Activated gamma-delta T cell treated with Interleukin-2 at 50 U/mL for 16 hours (primary cell): ENCODE data around the gene FASTKD2.

Experiments
- DNase-seq: peaks from one replicate; pipeline ENCODE4 v3.0.0-alpha.2; 2020

Gene FASTKD2

DNA sequence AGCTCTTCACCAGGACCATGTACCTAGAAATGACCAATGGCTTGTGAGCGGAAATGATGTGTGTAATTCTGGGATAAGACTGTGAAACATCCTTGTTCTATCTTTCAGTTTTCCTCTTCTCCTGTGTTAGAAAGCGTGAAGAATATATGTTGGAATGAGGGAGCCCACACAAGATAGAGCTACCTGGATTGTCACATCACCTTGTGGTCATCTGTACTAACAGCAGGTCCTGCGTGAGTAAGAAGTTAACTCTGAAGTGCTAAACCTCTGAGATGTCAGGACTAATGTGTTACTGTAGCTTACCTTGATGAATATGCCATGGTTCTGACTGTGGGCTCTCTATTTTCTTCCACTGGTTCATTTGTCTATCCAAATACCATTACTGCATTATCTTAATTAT, 75.6 kb downstream of the FASTKD2 start:
- DNase-seq, result no peak
